Coronary artery (tissue), 2 donors: ENCODE results near the gene ANTKMT.

ENCODE experiments used
- DNase-seq: peaks from one replicate; pipeline ENCODE4 v3.0.0-alpha.2; 2017; ENCODE audit warnings: low spot score
- H3K27ac ChIP-seq, 2 donors: fragments of 200-600 bp; sonication (generic); one replicate each; pipeline ENCODE4 v1.5.1; 2016 to 2019
- H3K4me3 ChIP-seq: fragments of 200-600 bp; sonication (generic); 2 replicates; pipeline ENCODE4 v1.5.1; 2016; ENCODE audit warnings: mild to moderate bottlenecking, moderate library complexity
- CTCF ChIP-seq: fragments of 200-600 bp; sonication (generic); IDR thresholded peaks from one replicate; pipeline ENCODE4 v1.5.1; 2019; ENCODE audit warnings: antibody characterized with exemption

The ANTKMT gene

GRCh38 chr16:694863-695354, 26.0 kb upstream of the ANTKMT start:
- Histone ChIP-seq H3K4me3 (peak overlapping the region; percentile 52), H3K27ac (no peak overlapping the region)
- no peak for TF ChIP-seq CTCF
- DNase-seq, result no peak

GRCh38 chr16:695355-696089, 25.4 kb upstream of the ANTKMT start:
- H3K27ac ChIP-seq, result no peak overlapping the region
- no peak for TF ChIP-seq CTCF

GRCh38 chr16:698911-699671, 21.9 kb upstream of the ANTKMT start:
- DNase-seq, result no peak
- Histone ChIP-seq H3K4me3 (no peak overlapping the region), H3K27ac (no peak overlapping the region)
- no peak for TF ChIP-seq CTCF

More at GRCh38 chr16:695355-696089, 25.4 kb upstream of the ANTKMT start:
- peak overlapping the region; percentile 52 for H3K4me3 ChIP-seq
- DNase-seq, result no peak

GRCh38 chr16:700684-701584, 20.0 kb upstream of the ANTKMT start:
- TF ChIP-seq CTCF, result no peak
- peak overlapping the region; percentile 36 for H3K4me3 ChIP-seq
- no peak for DNase-seq

GRCh38 chr16:702341-702740, 18.6 kb upstream of the ANTKMT start:
- no peak for TF ChIP-seq CTCF
- H3K27ac ChIP-seq, result no peak overlapping the region
- no peak overlapping the region for H3K4me3 ChIP-seq
- DNase-seq, result no peak

More at GRCh38 chr16:700684-701584, 20.0 kb upstream of the ANTKMT start:
- no peak overlapping the region for H3K27ac ChIP-seq

- no peak overlapping the region for H3K27ac ChIP-seq
- H3K4me3 ChIP-seq, result no peak overlapping the region
- no peak for TF ChIP-seq CTCF
- no peak for DNase-seq
Measured at GRCh38 chr16:703406-703805, 17.5 kb upstream of the ANTKMT start.
